SK-N-SH treated with all-trans-retinoic acid at 6 μM for 48 hours (cell line): Measurements from ENCODE around the gene OTOF.

Source experiments
- ARNTL ChIP-seq: fragments of 450-650 bp; formaldehyde crosslinking; IDR thresholded peaks from 2 replicates; pipeline ENCODE4 v1.5.0; 2020; ENCODE audit warnings: low read depth, mild to moderate bottlenecking, moderate library complexity, borderline replicate concordance
- ESRRG ChIP-seq: fragments of 250-450 bp; sonication (Bioruptor Pico); IDR thresholded peaks from 2 replicates; pipeline ENCODE4 v1.6.1; 2021; ENCODE audit warnings: mild to moderate bottlenecking
- GLIS3 ChIP-seq: fragments of 250-450 bp; sonication (Bioruptor Pico); IDR thresholded peaks from 2 replicates; pipeline ENCODE4 v1.5.0; 2020; ENCODE audit warnings: mild to moderate bottlenecking, moderate library complexity
- OSR1 ChIP-seq: fragments of 250-450 bp; sonication (Bioruptor Pico); IDR thresholded peaks from 2 replicates; pipeline ENCODE4 v1.8.0; 2022; ENCODE audit warnings: moderate library complexity, mild to moderate bottlenecking, inconsistent platforms
- RARB ChIP-seq: fragments of 250-450 bp; sonication (Bioruptor Pico); IDR thresholded peaks from 2 replicates; pipeline ENCODE4 v1.8.0; 2021; ENCODE audit warnings: mild to moderate bottlenecking, moderate library complexity
- SNAI2 ChIP-seq: fragments of 250-450 bp; sonication (Bioruptor Pico); IDR thresholded peaks from 2 replicates; pipeline ENCODE4 v1.5.0; 2020; ENCODE audit warnings: mild to moderate bottlenecking, moderate library complexity
- TCF4 ChIP-seq: fragments of 250-450 bp; sonication (Bioruptor Pico); IDR thresholded peaks from 2 replicates; pipeline ENCODE4 v1.8.0; 2021; ENCODE audit warnings: mild to moderate bottlenecking, moderate library complexity, borderline replicate concordance
- TOX ChIP-seq: fragments of 250-450 bp; sonication (Bioruptor Pico); IDR thresholded peaks from 2 replicates; pipeline ENCODE4 v1.8.0; 2021; ENCODE audit warnings: mild to moderate bottlenecking, moderate library complexity, borderline replicate concordance
- ZC3H10 ChIP-seq: fragments of 250-450 bp; sonication (Bioruptor Pico); IDR thresholded peaks from 2 replicates; pipeline ENCODE4 v1.5.1; 2021; ENCODE audit warnings: mild to moderate bottlenecking, moderate library complexity
- ZFP30 ChIP-seq: fragments of 450-650 bp; formaldehyde crosslinking; IDR thresholded peaks from 2 replicates; pipeline ENCODE4 v1.5.0; 2022; ENCODE audit warnings: mild to moderate bottlenecking, moderate library complexity
- TF ChIP-seq, protein P1 (sequence below): fragments of 250-450 bp; sonication (Bioruptor Pico); IDR thresholded peaks from 2 replicates; pipeline ENCODE4 v1.5.0; 2020; ENCODE audit warnings: mild to moderate bottlenecking, moderate library complexity
- TF ChIP-seq, protein P2 (sequence below): fragments of 250-450 bp; sonication (Bioruptor Pico); IDR thresholded peaks from 2 replicates; pipeline ENCODE4 v1.5.1; 2020; ENCODE audit warnings: low read depth, mild to moderate bottlenecking, moderate library complexity
- TF ChIP-seq, protein P3 (sequence below): fragments of 250-450 bp; sonication (Bioruptor Pico); IDR thresholded peaks from 2 replicates; pipeline ENCODE4 v1.8.0; 2020; ENCODE audit warnings: mild to moderate bottlenecking, moderate library complexity, borderline replicate concordance

DNA sequence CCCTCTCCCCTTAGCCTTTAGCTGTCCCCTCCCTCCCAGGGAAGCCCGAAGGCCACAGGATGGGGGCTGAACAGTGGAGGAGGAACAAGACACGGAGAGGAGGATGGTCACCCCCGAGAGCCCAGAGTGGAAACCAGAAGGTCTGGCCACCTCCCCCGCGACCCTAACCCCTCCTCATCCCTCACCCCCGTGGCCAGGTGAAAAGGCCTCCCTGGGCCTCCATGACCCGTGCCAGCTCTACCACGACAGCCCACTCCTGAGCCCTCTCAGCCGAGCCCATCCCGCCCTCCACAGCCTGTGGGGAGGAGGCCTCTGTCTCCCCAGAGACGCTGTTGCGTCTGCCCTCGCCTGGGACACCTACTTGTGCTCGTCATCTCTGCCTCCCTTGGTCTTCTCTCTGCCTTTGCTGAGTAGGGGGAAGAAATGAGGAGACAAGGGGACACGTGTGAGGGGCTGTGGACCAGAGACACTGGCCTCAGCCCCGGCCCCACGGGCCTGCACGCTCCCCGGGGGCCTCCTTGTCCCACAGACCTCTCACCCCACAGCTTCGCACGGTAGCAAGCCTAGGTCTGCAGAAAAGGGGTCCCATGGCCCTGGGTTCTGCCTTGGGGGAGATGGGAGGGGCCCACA is 32.5 kb upstream of the OTOF start:
- no peak for TF ChIP-seq ESRRG (CRISPR knock-in tag)
- TF ChIP-seq RARB (CRISPR knock-in tag): no peak
- no peak for TF ChIP-seq GLIS3 (CRISPR knock-in tag)
- TF ChIP-seq ZFP30 (CRISPR knock-in tag): no peak
- no peak for TF ChIP-seq TOX
- no peak for TF ChIP-seq ARNTL (CRISPR knock-in tag)
- TF ChIP-seq, protein P1, sequence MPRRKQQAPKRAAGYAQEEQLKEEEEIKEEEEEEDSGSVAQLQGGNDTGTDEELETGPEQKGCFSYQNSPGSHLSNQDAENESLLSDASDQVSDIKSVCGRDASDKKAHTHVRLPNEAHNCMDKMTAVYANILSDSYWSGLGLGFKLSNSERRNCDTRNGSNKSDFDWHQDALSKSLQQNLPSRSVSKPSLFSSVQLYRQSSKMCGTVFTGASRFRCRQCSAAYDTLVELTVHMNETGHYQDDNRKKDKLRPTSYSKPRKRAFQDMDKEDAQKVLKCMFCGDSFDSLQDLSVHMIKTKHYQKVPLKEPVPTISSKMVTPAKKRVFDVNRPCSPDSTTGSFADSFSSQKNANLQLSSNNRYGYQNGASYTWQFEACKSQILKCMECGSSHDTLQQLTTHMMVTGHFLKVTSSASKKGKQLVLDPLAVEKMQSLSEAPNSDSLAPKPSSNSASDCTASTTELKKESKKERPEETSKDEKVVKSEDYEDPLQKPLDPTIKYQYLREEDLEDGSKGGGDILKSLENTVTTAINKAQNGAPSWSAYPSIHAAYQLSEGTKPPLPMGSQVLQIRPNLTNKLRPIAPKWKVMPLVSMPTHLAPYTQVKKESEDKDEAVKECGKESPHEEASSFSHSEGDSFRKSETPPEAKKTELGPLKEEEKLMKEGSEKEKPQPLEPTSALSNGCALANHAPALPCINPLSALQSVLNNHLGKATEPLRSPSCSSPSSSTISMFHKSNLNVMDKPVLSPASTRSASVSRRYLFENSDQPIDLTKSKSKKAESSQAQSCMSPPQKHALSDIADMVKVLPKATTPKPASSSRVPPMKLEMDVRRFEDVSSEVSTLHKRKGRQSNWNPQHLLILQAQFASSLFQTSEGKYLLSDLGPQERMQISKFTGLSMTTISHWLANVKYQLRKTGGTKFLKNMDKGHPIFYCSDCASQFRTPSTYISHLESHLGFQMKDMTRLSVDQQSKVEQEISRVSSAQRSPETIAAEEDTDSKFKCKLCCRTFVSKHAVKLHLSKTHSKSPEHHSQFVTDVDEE (CRISPR knock-in tag): no peak
- TF ChIP-seq, protein P2, sequence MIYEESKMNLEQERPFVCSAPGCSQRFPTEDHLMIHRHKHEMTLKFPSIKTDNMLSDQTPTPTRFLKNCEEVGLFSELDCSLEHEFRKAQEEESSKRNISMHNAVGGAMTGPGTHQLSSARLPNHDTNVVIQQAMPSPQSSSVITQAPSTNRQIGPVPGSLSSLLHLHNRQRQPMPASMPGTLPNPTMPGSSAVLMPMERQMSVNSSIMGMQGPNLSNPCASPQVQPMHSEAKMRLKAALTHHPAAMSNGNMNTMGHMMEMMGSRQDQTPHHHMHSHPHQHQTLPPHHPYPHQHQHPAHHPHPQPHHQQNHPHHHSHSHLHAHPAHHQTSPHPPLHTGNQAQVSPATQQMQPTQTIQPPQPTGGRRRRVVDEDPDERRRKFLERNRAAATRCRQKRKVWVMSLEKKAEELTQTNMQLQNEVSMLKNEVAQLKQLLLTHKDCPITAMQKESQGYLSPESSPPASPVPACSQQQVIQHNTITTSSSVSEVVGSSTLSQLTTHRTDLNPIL (CRISPR knock-in tag): no peak
- TF ChIP-seq, protein P3, sequence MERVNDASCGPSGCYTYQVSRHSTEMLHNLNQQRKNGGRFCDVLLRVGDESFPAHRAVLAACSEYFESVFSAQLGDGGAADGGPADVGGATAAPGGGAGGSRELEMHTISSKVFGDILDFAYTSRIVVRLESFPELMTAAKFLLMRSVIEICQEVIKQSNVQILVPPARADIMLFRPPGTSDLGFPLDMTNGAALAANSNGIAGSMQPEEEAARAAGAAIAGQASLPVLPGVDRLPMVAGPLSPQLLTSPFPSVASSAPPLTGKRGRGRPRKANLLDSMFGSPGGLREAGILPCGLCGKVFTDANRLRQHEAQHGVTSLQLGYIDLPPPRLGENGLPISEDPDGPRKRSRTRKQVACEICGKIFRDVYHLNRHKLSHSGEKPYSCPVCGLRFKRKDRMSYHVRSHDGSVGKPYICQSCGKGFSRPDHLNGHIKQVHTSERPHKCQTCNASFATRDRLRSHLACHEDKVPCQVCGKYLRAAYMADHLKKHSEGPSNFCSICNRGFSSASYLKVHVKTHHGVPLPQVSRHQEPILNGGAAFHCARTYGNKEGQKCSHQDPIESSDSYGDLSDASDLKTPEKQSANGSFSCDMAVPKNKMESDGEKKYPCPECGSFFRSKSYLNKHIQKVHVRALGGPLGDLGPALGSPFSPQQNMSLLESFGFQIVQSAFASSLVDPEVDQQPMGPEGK (CRISPR knock-in tag): no peak
- no peak for TF ChIP-seq OSR1 (CRISPR knock-in tag)
- no peak for TF ChIP-seq ZC3H10 (CRISPR knock-in tag)
- TF ChIP-seq TCF4 (CRISPR knock-in tag): no peak
- TF ChIP-seq SNAI2 (CRISPR knock-in tag): no peak
